GM23248 (cell line): ENCODE data around the gene PTPRD.

Source experiments
- EZH2 ChIP-seq: fragments of 200-600 bp; sonication (generic); IDR thresholded peaks from 2 replicates; pipeline ENCODE4 v1.6.1; 2018; ENCODE audit warnings: antibody characterized with exemption, mild to moderate bottlenecking; ENCODE audit not compliant: insufficient read depth, poor library complexity, severe bottlenecking
- EZH2phosphoT487 ChIP-seq: fragments of 200-600 bp; sonication (generic); IDR thresholded peaks from 2 replicates; pipeline ENCODE4 v1.6.1; 2018; ENCODE audit warnings: antibody characterized with exemption, moderate library complexity, mild to moderate bottlenecking, low read depth; ENCODE audit not compliant: insufficient read depth

GRCh38 chr9:8533681-8534080 lies 2079.1 kb downstream of the PTPRD start:
- no peak for TF ChIP-seq EZH2phosphoT487
- no peak for TF ChIP-seq EZH2
